Esophagus muscularis mucosa (tissue), 4 donors: ENCODE measurements around the gene ZIC4. TPM values are rescaled to one million over a fixed set of nuclear protein-coding genes. Genes with fewer than 3 reads are reported as not detected.

Experiments used
- DNase-seq: peaks from one replicate; pipeline ENCODE4 v3.0.0-alpha.2; 2017; ENCODE audit errors: extremely low spot score
- H3K27ac ChIP-seq, 4 donors: fragments of 200-600 bp; sonication (generic); replicated peaks in 1 of 4; 1 replicate in 3 of 4; 2 replicates in 1 of 4; pipeline ENCODE4 v1.5.1; 2016 to 2019; ENCODE audit warnings: mild to moderate bottlenecking in 1 of 4
- H3K27me3 ChIP-seq, 4 donors: fragments of 200-600 bp; sonication (generic); one replicate each; pipeline versions ENCODE4 v1.5.1 to v1.6.0; 2016 to 2019
- H3K36me3 ChIP-seq, 4 donors: fragments of 200-600 bp; sonication (generic); one replicate each; pipeline ENCODE4 v1.5.1; 2016 to 2019
- H3K4me1 ChIP-seq, 4 donors: fragments of 200-600 bp; sonication (generic); one replicate each; pipeline ENCODE4 v1.5.1; 2016 to 2019
- H3K4me3 ChIP-seq, 4 donors: fragments of 200-600 bp; sonication (generic); 1 replicate in 2 of 4; 2 replicates in 2 of 4; pipeline ENCODE4 v1.5.1; 2016 to 2019; ENCODE audit warnings: mild to moderate bottlenecking in 4 of 4, moderate library complexity in 1 of 4
- H3K9me3 ChIP-seq, 4 donors: fragments of 200-600 bp; sonication (generic); 1 replicate in 3 of 4; 2 replicates in 1 of 4; pipeline ENCODE4 v1.5.1; 2016 to 2019
- EP300 ChIP-seq: sonication (generic); formaldehyde crosslinking; IDR thresholded peaks from one replicate; pipeline ENCODE4 v1.6.1; 2017; ENCODE audit warnings: antibody characterized with exemption
- POLR2A ChIP-seq: fragments of 450-650 bp; IDR thresholded peaks from one replicate; pipeline ENCODE4 v1.6.1; 2017; ENCODE audit warnings: antibody characterized with exemption, moderate library complexity, mild to moderate bottlenecking, low read depth
- POLR2AphosphoS5 ChIP-seq, 2 donors: sonication (generic); formaldehyde crosslinking; IDR thresholded peaks; one replicate each; pipeline ENCODE4 v1.6.1; 2017; ENCODE audit warnings: antibody characterized with exemption in 2 of 2
- WGBS: methylation state at CpG from one replicate; pipeline ENCODE4 v1.1.5; 2018; 5-methylcytosine and 5-hydroxymethylcytosine counted together
- intact Hi-C: fragments of 100-400 bp; cut with DNase I; formaldehyde crosslinking; loops from one replicate; pipeline ENCODE4 v1.15.1; 2023
- total RNA-seq, 4 donors: library from RNA; depleted of rRNA; stranded (reverse); fragments of >200 nt; gene quantifications; one replicate each; pipeline versions ENCODE4 v1.1.0 to v1.2.1, GENCODE V29; 2016
- TF ChIP-seq, protein P1 (sequence below), 3 experiments: fragments of 200-600 bp in 2 of 3; fragments of 450-650 bp in 1 of 3; sonication (generic) in 2 of 3; IDR thresholded peaks; one replicate each; pipeline ENCODE4 v1.5.1; 2017 to 2019; ENCODE audit warnings: antibody characterized with exemption in 3 of 3, mild to moderate bottlenecking in 2 of 3, moderate library complexity in 1 of 3

The ZIC4 gene
- total RNA-seq, 4 donors from 2014 or later: not detected

DNA sequence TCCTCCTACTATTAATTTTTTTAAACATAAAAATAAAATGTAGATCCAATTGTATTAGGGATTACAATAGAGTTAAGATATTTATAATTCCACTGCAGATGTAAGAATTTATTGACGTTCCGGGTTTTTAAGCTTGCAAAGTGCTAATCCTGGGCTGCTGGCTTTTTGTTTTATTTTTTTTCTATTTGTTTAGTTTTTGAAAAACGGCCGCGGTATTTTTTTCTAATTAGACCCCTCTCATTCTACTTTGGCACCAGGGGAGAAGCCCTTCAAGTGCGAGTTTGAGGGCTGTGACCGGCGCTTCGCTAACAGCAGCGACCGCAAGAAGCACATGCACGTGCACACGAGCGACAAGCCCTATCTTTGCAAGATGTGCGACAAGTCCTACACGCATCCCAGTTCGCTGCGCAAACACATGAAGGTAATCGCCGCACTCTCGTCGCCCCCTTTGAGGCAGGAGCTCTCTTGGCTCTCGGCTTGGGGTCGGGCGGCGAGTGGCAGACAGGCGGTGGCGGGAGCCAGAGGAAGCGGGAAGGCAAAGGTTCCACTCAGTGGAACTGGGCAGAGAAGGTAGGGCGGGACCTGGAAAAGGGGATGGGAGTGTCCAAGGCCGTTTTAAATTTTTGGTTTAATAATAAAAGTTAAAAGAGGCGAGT is 6.0 kb upstream of the ZIC4 start:
- Histone ChIP-seq H3K27me3 (peaks cover 9 to 100% (median 91%) of the 10 kb centered on the region in 4 donors), H3K9me3 (peaks cover 0 to 17% (median 0%) of the 10 kb centered on the region in 4 donors), H3K4me3 (no peak overlapping the region), H3K36me3 (no peaks in the 10 kb centered on the region), H3K27ac (no peak overlapping the region), H3K4me1 (peaks cover 33 to 63% (median 51%) of the 10 kb centered on the region in 4 donors)
- intact Hi-C loops: loop anchor here (5.0 kb wide), 1 partner anchor 35 kb away; no protein-coding TSS in a partner anchor
- DNase-seq: no peak
- 27% methylated on average over 32 of the region's 32 CpGs for WGBS
- TF ChIP-seq, protein P1, sequence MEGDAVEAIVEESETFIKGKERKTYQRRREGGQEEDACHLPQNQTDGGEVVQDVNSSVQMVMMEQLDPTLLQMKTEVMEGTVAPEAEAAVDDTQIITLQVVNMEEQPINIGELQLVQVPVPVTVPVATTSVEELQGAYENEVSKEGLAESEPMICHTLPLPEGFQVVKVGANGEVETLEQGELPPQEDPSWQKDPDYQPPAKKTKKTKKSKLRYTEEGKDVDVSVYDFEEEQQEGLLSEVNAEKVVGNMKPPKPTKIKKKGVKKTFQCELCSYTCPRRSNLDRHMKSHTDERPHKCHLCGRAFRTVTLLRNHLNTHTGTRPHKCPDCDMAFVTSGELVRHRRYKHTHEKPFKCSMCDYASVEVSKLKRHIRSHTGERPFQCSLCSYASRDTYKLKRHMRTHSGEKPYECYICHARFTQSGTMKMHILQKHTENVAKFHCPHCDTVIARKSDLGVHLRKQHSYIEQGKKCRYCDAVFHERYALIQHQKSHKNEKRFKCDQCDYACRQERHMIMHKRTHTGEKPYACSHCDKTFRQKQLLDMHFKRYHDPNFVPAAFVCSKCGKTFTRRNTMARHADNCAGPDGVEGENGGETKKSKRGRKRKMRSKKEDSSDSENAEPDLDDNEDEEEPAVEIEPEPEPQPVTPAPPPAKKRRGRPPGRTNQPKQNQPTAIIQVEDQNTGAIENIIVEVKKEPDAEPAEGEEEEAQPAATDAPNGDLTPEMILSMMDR (IDR thresholded peaks at IDR 0.05): no peak
- no peak for TF ChIP-seq POLR2A
- no peak for TF ChIP-seq POLR2AphosphoS5 (IDR thresholded peaks at IDR 0.05)
- no peak for TF ChIP-seq EP300

DNA sequence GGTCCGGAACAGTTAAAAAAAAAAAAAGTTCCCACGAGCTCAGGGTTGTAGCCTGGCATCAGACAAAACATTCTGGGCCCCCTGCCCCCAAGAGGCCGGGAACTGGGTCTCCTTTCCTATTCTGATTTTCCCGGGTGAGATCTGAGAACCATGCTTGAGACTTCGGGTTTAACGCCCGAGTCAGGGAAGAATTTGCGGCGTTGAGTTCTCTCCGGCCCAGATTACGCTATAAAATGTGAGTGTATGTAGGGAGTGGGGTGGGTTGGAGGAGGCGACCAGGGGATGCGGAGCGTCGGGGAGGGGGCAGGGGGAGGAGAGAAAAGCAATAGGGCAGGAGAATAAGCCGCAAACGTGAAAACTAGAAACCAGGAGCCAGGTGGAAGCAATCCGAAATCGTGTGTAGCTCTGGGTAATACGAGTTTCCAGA is 5.5 kb upstream of the ZIC4 start:
- Histone ChIP-seq H3K36me3 (no peaks in the 10 kb centered on the region), H3K4me1 (peaks cover 37 to 69% (median 56%) of the 10 kb centered on the region in 4 donors), H3K27ac (no peak overlapping the region), H3K9me3 (peaks cover 0 to 17% (median 0%) of the 10 kb centered on the region in 4 donors), H3K4me3 (no peak overlapping the region), H3K27me3 (peaks cover 9 to 100% (median 93%) of the 10 kb centered on the region in 4 donors)
- intact Hi-C loops: loop anchor here (5.0 kb wide), 1 partner anchor 35 kb away; no protein-coding TSS in a partner anchor
- no peak for DNase-seq
- no peak for TF ChIP-seq EP300
- no peak for TF ChIP-seq POLR2A
- TF ChIP-seq POLR2AphosphoS5 (IDR thresholded peaks at IDR 0.05): no peak
- TF ChIP-seq, protein P1 (IDR thresholded peaks at IDR 0.05): no peak
- 11% methylated on average over 20 of the region's 20 CpGs for WGBS

DNA sequence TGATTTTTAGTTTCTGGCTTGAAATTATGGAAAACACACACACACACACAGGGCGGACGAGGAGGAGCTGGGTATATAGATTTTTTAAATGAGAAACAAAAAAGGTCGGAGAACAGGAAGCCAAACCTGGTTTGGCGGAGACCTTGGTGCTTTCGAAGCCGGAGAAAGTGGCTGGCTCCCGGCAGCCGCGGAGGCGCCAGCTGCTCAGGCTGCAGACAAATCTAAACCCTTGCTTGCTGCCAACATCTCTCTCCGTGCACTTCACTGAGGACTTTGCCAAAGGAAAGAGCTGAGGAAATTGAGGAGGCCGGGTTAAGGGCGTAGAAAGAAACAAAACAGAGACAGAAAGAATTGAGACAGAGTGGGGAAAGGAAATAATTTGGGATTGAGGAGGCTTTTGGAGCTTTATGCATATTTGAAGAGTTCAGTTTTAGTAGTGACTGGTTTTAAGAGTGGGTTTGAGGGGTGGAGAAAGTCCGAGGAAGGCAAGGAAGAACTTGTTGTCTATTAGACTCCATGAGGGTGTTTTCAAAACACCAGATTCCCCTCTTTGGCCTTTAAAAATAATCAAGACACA is 5.0 kb upstream of the ZIC4 start:
- Histone ChIP-seq H3K4me3 (peak overlapping the region; percentile 29 to 47 (median 38)), H3K27me3 (peaks cover 9 to 100% (median 97%) of the 10 kb centered on the region in 4 donors), H3K36me3 (no peaks in the 10 kb centered on the region), H3K4me1 (peaks cover 37 to 72% (median 56%) of the 10 kb centered on the region in 4 donors), H3K27ac (no peak overlapping the region), H3K9me3 (peaks cover 0 to 17% (median 0%) of the 10 kb centered on the region in 4 donors)
- DNase-seq: peak; percentile 55
- WGBS: 7% methylated on average over 14 of the region's 14 CpGs
- no peak for TF ChIP-seq POLR2AphosphoS5 (IDR thresholded peaks at IDR 0.05)
- no peak for TF ChIP-seq EP300
- no peak for TF ChIP-seq POLR2A
- TF ChIP-seq, protein P1 (IDR thresholded peaks at IDR 0.05): no peak
- intact Hi-C loops: loop anchor here (5.0 kb wide), 1 partner anchor 34 kb away; no protein-coding TSS in a partner anchor

DNA sequence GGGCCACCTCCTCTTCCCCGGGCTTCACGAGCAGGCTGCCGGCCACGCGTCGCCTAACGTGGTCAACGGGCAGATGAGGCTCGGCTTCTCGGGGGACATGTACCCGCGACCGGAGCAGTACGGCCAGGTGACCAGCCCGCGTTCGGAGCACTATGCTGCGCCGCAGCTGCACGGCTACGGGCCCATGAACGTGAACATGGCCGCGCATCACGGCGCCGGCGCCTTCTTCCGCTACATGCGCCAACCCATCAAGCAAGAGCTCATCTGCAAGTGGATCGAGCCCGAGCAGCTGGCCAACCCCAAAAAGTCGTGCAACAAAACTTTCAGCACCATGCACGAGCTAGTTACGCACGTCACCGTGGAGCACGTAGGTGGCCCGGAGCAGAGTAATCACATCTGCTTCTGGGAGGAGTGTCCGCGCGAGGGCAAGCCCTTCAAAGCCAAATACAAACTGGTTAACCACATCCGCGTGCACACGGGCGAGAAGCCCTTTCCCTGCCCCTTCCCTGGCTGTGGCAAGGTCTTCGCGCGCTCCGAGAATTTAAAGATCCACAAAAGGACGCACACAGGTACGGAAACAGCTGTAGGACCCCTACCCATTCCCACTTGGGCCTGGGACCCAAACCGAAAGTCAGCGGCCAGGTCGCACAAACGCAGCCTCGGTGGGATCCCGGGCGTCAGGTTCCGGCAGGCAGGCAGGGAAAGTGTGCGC is 4.3 kb upstream of the ZIC4 start:
- H3K27me3 ChIP-seq: peaks cover 9 to 100% (median 98%) of the 10 kb centered on the region in 4 donors
- DNase-seq: peak; percentile 70
- intact Hi-C loops: loop anchor here (5.0 kb wide), 1 partner anchor 33 kb away; no protein-coding TSS in a partner anchor
- peaks cover 37 to 78% (median 56%) of the 10 kb centered on the region in 4 donors for H3K4me1 ChIP-seq
- no peak overlapping the region for H3K27ac ChIP-seq
- TF ChIP-seq, protein P1 (IDR thresholded peaks at IDR 0.05): no peak
- TF ChIP-seq EP300 (no peak), POLR2AphosphoS5 (IDR thresholded peaks at IDR 0.05) (no peak), POLR2A (no peak)
- 10% methylated on average over 29 of the region's 61 CpGs for WGBS
- peak overlapping the region; percentile 29 to 47 (median 38) for H3K4me3 ChIP-seq
- H3K9me3 ChIP-seq: peaks cover 0 to 14% (median 0%) of the 10 kb centered on the region in 4 donors
- H3K36me3 ChIP-seq: no peaks in the 10 kb centered on the region
